Right lobe of liver (tissue), 6 donors: ENCODE data around the gene FGD4. TPM values are rescaled to one million over a fixed set of nuclear protein-coding genes. Genes with fewer than 3 reads are reported as not detected.

Source experiments
- ATAC-seq, 4 donors: fragments of 200-7000 bp; cut with Tn5 transposase; one replicate each; pipeline ENCODE4 v1.9.1; 2020; ENCODE audit warnings: mild to moderate bottlenecking in 4 of 4, moderate library complexity in 4 of 4
- DNase-seq, 3 donors: peaks; one replicate each; pipeline ENCODE4 v3.0.0-alpha.2; 2020
- H3K27ac ChIP-seq, 3 donors: fragments of 200-600 bp; one replicate each; pipeline ENCODE4 v1.8.0; 2022
- H3K27me3 ChIP-seq, 2 donors: fragments of 200-600 bp; one replicate each; pipeline ENCODE4 v1.8.0; 2022
- H3K36me3 ChIP-seq, 4 donors: fragments of 200-600 bp; sonication (generic) in 1 of 4; one replicate each; pipeline versions ENCODE4 v1.5.1 to v1.8.0; 2017 to 2022; ENCODE audit warnings: control low read depth in 1 of 4
- H3K4me1 ChIP-seq, 4 donors: fragments of 200-600 bp; sonication (generic) in 1 of 4; one replicate each; pipeline versions ENCODE4 v1.5.1 to v1.8.0; 2017 to 2022; ENCODE audit warnings: control low read depth in 1 of 4
- H3K4me3 ChIP-seq, 3 donors: fragments of 200-600 bp; one replicate each; pipeline ENCODE4 v1.8.0; 2022
- H3K9me3 ChIP-seq, 4 donors: fragments of 200-600 bp; sonication (generic) in 1 of 4; one replicate each; pipeline versions ENCODE4 v1.5.1 to v1.8.0; 2017 to 2022; ENCODE audit warnings: control low read depth in 1 of 4
- CTCF ChIP-seq, 4 donors: fragments of 200-600 bp in 3 of 4; fragments of 450-650 bp in 1 of 4; IDR thresholded peaks; one replicate each; pipeline versions ENCODE4 v1.5.1 to v1.8.0; 2016 to 2022; ENCODE audit warnings: antibody characterized with exemption in 4 of 4, mild to moderate bottlenecking in 2 of 4
- POLR2A ChIP-seq: fragments of 450-650 bp; IDR thresholded peaks from one replicate; pipeline ENCODE4 v1.6.1; 2017; ENCODE audit warnings: antibody characterized with exemption, mild to moderate bottlenecking
- WGBS: methylation state at CpG from one replicate; pipeline ENCODE4 v1.1.6; 2018; ENCODE audit warnings: low coverage, low lambda C conversion rate; ENCODE audit not compliant: insufficient coverage; ENCODE audit errors: missing lambda C conversion rate; 5-methylcytosine and 5-hydroxymethylcytosine counted together
- intact Hi-C, 2 donors: fragments of 100-400 bp; cut with DNase I; formaldehyde crosslinking; loops; one replicate each; pipeline versions ENCODE4 v1.11.2 to v1.14.1; 2022
- total RNA-seq, 6 experiments: library from RNA; depleted of rRNA in 2 of 6; stranded (reverse); fragments of >200 nt in 2 of 6; fragmentation: NEBNext Ultra II Directional in 3 of 6; extraction: Animal tissue kit (Norgen Biotek cat#: 25700) in 3 of 6; gene quantifications; one replicate each; pipeline versions ENCODE4 v1.1.0 to v1.2.4, GENCODE V29; 2016 to 2023
- donor health status: DM: no; HTN: yes; CAD: no.
- donor health status: DM: no; HTN: no; CAD: no.
- donor health status: DM: no; HTN: no; CAD: no.
- donor health status: DM: no; HTN: yes; CAD: no.
- donor health status: DM: no; HTN: yes; CAD: no.

The FGD4 gene
- total RNA-seq, 6 experiments from 2014 or later: 15.1 to 29.3 (median 20.3) TPM

GRCh38 chr12:32377344-32378055 is 21.9 kb upstream of the FGD4 start:
- intact Hi-C loops: no loop called here
- H3K27ac ChIP-seq: no peak overlapping the region
- H3K36me3 ChIP-seq: no peaks in the 10 kb centered on the region
- no peak for DNase-seq
- no peaks in the 10 kb centered on the region for H3K4me1 ChIP-seq
- no peak overlapping the region for H3K4me3 ChIP-seq
- WGBS: 74% methylated on average over 12 of the region's 12 CpGs
- ATAC-seq: no peak
- TF ChIP-seq POLR2A: no peak
- no peak for TF ChIP-seq CTCF (IDR thresholded peaks at IDR 0.05)
- no peaks in the 10 kb centered on the region for H3K9me3 ChIP-seq
- H3K27me3 ChIP-seq: no peaks in the 10 kb centered on the region

- no peaks in the 10 kb centered on the region for H3K4me1 ChIP-seq
Observed at GRCh38 chr12:32379213-32379612, 20.1 kb upstream of the FGD4 start.

GRCh38 chr12:32379667-32380066 is 19.7 kb upstream of the FGD4 start:
- H3K27ac ChIP-seq: no peak overlapping the region

More at GRCh38 chr12:32379213-32379612, 20.1 kb upstream of the FGD4 start:
- H3K27ac ChIP-seq: no peak overlapping the region
- intact Hi-C loops: no loop called here
- 71% methylated on average over 10 of the region's 10 CpGs for WGBS
- TF ChIP-seq CTCF (IDR thresholded peaks at IDR 0.05): no peak
- no peak for TF ChIP-seq POLR2A
- ATAC-seq: peak in 2 of 4 donors; percentile 33 to 55
- H3K9me3 ChIP-seq: no peaks in the 10 kb centered on the region
- no peaks in the 10 kb centered on the region for H3K36me3 ChIP-seq
- DNase-seq: no peak
- no peak overlapping the region for H3K4me3 ChIP-seq
- H3K27me3 ChIP-seq: no peaks in the 10 kb centered on the region

GRCh38 chr12:32382226-32382625 is 17.1 kb upstream of the FGD4 start:
- no peaks in the 10 kb centered on the region for H3K9me3 ChIP-seq
- H3K27me3 ChIP-seq: no peaks in the 10 kb centered on the region
- intact Hi-C loops: no loop called here
- 90% methylated on average over 2 of the region's 2 CpGs for WGBS
- H3K27ac ChIP-seq: no peak overlapping the region
- no peak overlapping the region for H3K4me3 ChIP-seq
- TF ChIP-seq CTCF (IDR thresholded peaks at IDR 0.05) (no peak), POLR2A (no peak)
- no peaks in the 10 kb centered on the region for H3K36me3 ChIP-seq
- H3K4me1 ChIP-seq: no peaks in the 10 kb centered on the region
- ATAC-seq: no peak
- no peak for DNase-seq

More at GRCh38 chr12:32379667-32380066, 19.7 kb upstream of the FGD4 start:
- Histone ChIP-seq H3K4me1 (no peaks in the 10 kb centered on the region), H3K9me3 (no peaks in the 10 kb centered on the region), H3K4me3 (no peak overlapping the region), H3K36me3 (no peaks in the 10 kb centered on the region), H3K27me3 (no peaks in the 10 kb centered on the region)
- DNase-seq (no peak), ATAC-seq (no peak)
- intact Hi-C loops: no loop called here
- no peak for TF ChIP-seq CTCF (IDR thresholded peaks at IDR 0.05)
- TF ChIP-seq POLR2A: no peak
- 68% methylated on average over 8 of the region's 8 CpGs for WGBS
